H1 (cell line): ENCODE results near the gene ADCY2. TPM values are rescaled to one million over a fixed set of nuclear protein-coding genes. Genes with fewer than 3 reads are reported as not detected.
A peak's percentile ranks its signal among the peaks of the same experiment; 100 is the strongest.

ENCODE experiments used
- CTCF ChIA-PET: fragments of 300-600 bp; sonication (Branson Sonifier 250); formaldehyde crosslinking; loops from one replicate; lab custom pipeline; 2021; ENCODE audit not compliant: partially characterized antibody; lab: Charles Lee
- POLR2A ChIA-PET: fragments of 300-600 bp; sonication (Branson Sonifier 250); formaldehyde crosslinking; loops from one replicate; lab custom pipeline; 2021; ENCODE audit warnings: inconsistent platforms; ENCODE audit not compliant: partially characterized antibody; lab: Charles Lee
- DNase-seq, 2 experiments: peaks; one replicate each; pipeline versions ENCODE4 v3.0.0 to v3.0.0-alpha.2; 2010 to 2022; ENCODE audit warnings: low spot score in 2 of 2, low read depth in 1 of 2, mixed read lengths in 1 of 2
- FAIRE-seq: peaks from 2 replicates; lab custom pipeline; 2011; peaks lifted over from hg19 to GRCh38; lab: Jason Lieb, UNC
- H2AFZ ChIP-seq: 2 replicates; pipeline ENCODE4 v1.8.1; 2012; ENCODE audit warnings: low read length, inconsistent platforms
- H2AK5ac ChIP-seq: 2 replicates; pipeline ENCODE4 v1.6.1; 2013; ENCODE audit warnings: low read depth, low read length
- H2BK120ac ChIP-seq: replicated peaks from 2 replicates; pipeline ENCODE3; 2013; ENCODE audit warnings: low read depth, low read length, inconsistent platforms
- H2BK12ac ChIP-seq: 2 replicates; pipeline ENCODE4 v1.6.1; 2013; ENCODE audit warnings: low read depth, low read length
- H2BK15ac ChIP-seq: 2 replicates; pipeline ENCODE4 v1.6.1; 2013; ENCODE audit warnings: low read length
- H2BK20ac ChIP-seq: 2 replicates; pipeline ENCODE4 v1.6.1; 2013; ENCODE audit warnings: low read length
- H2BK5ac ChIP-seq: 2 replicates; pipeline ENCODE4 v1.6.1; 2013; ENCODE audit warnings: low read depth, low read length
- H3K14ac ChIP-seq: 2 replicates; pipeline ENCODE4 v1.6.1; 2013; ENCODE audit warnings: inconsistent platforms; ENCODE audit not compliant: insufficient read length
- H3K18ac ChIP-seq: 2 replicates; pipeline ENCODE4 v1.6.1; 2013; ENCODE audit warnings: low read length; ENCODE audit errors: extremely low read depth
- H3K23ac ChIP-seq: 2 replicates; pipeline ENCODE4 v1.6.1; 2013; ENCODE audit warnings: inconsistent platforms; ENCODE audit not compliant: insufficient read length
- H3K23me2 ChIP-seq: 2 replicates; pipeline ENCODE4 v1.6.1; 2013; ENCODE audit warnings: low read depth, low read length
- H3K27ac ChIP-seq: 2 replicates; pipeline ENCODE4 v1.6.1; 2011; ENCODE audit warnings: low read depth, low read length, inconsistent platforms
- H3K27me3 ChIP-seq, 4 experiments: replicated peaks in 1 of 4; 1 replicate in 1 of 4; 2 replicates in 3 of 4; pipeline versions ENCODE4 v1.6.1 to v1.8.1; 2011 to 2013; ENCODE audit warnings: low read length in 3 of 4, mild to moderate bottlenecking in 3 of 4, inconsistent platforms in 2 of 4, mixed read lengths in 2 of 4, moderate library complexity in 1 of 4; ENCODE audit not compliant: control insufficient read depth in 3 of 4, insufficient read depth in 3 of 4; ENCODE audit errors: extremely low read depth in 1 of 4
- H3K36me3 ChIP-seq, 4 experiments: 2 replicates each; pipeline versions ENCODE4 v1.6.1 to v1.8.1; 2011 to 2013; ENCODE audit warnings: mild to moderate bottlenecking in 4 of 4, low read length in 3 of 4, moderate library complexity in 2 of 4, control low read depth in 1 of 4, inconsistent platforms in 1 of 4; ENCODE audit not compliant: insufficient read depth in 4 of 4, control insufficient read depth in 2 of 4
- H3K4ac ChIP-seq: replicated peaks from 2 replicates; pipeline ENCODE3; 2013; ENCODE audit warnings: low read length, low read depth, mixed read lengths, inconsistent platforms; ENCODE audit not compliant: insufficient read length
- H3K4me1 ChIP-seq, 4 experiments: replicated peaks in 1 of 4; 1 replicate in 1 of 4; 2 replicates in 3 of 4; pipeline versions ENCODE4 v1.6.1 to v1.8.1; 2011 to 2013; ENCODE audit warnings: low read length in 3 of 4, inconsistent platforms in 2 of 4, mixed read lengths in 1 of 4; ENCODE audit not compliant: insufficient read depth in 4 of 4, control insufficient read depth in 3 of 4
- H3K4me2 ChIP-seq, 2 experiments: 2 replicates each; pipeline versions ENCODE4 v1.6.1 to v1.8.1; 2011 to 2013; ENCODE audit warnings: low read depth in 2 of 2, low read length in 2 of 2, control low read depth in 1 of 2, inconsistent platforms in 1 of 2, mild to moderate bottlenecking in 1 of 2; ENCODE audit not compliant: insufficient read depth in 1 of 2
- H3K4me3 ChIP-seq, 4 experiments: fragments of 200-600, 300-600 bp in 1 of 4; sonication (generic), shearing (Covaris generic), sonication (Bioruptor Twin) in 1 of 4; 2 replicates each; pipeline versions ENCODE4 v1.5.1 to v1.8.1; 2011 to 2016; ENCODE audit warnings: low read length in 4 of 4, low read depth in 3 of 4, control low read depth in 2 of 4, inconsistent platforms in 2 of 4, mild to moderate bottlenecking in 2 of 4, mixed read lengths in 1 of 4, moderate library complexity in 1 of 4; ENCODE audit not compliant: insufficient read depth in 2 of 4; ENCODE audit errors: extremely low read depth in 1 of 4
- H3K56ac ChIP-seq: replicated peaks from 2 replicates; pipeline ENCODE3; 2013; ENCODE audit warnings: low read depth, mild to moderate bottlenecking, mixed read lengths, low read length, inconsistent platforms; ENCODE audit not compliant: insufficient read length
- H3K79me1 ChIP-seq: 2 replicates; pipeline ENCODE4 v1.6.1; 2013; ENCODE audit warnings: low read depth, low read length, control low read depth
- H3K79me2 ChIP-seq, 2 experiments: 2 replicates each; pipeline versions ENCODE4 v1.6.1 to v1.8.1; 2012 to 2013; ENCODE audit warnings: low read length in 2 of 2, mild to moderate bottlenecking in 2 of 2, inconsistent platforms in 1 of 2; ENCODE audit not compliant: insufficient read depth in 2 of 2, control insufficient read depth in 1 of 2
- H3K9ac ChIP-seq, 4 experiments: replicated peaks in 1 of 4; 1 replicate in 1 of 4; 2 replicates in 3 of 4; pipeline versions ENCODE4 v1.6.1 to v1.8.1; 2011 to 2013; ENCODE audit warnings: low read depth in 3 of 4, low read length in 3 of 4, control low read depth in 2 of 4, mild to moderate bottlenecking in 2 of 4, moderate library complexity in 2 of 4, inconsistent platforms in 1 of 4; ENCODE audit errors: extremely low read depth in 1 of 4
- H3K9me3 ChIP-seq, 2 experiments: 2 replicates each; pipeline versions ENCODE4 v1.6.1 to v1.8.1; 2012 to 2013; ENCODE audit warnings: mild to moderate bottlenecking in 2 of 2, moderate library complexity in 2 of 2, control low read depth in 1 of 2, inconsistent platforms in 1 of 2, low read depth in 1 of 2, low read length in 1 of 2, mixed read lengths in 1 of 2; ENCODE audit not compliant: insufficient read depth in 2 of 2
- H4K20me1 ChIP-seq, 2 experiments: replicated peaks in 1 of 2; 2 replicates each; pipeline versions ENCODE3 to v1.8.1; 2011 to 2013; ENCODE audit warnings: inconsistent platforms in 2 of 2, low read length in 2 of 2, mild to moderate bottlenecking in 1 of 2; ENCODE audit not compliant: insufficient read depth in 2 of 2, control insufficient read depth in 1 of 2
- H4K5ac ChIP-seq: 2 replicates; pipeline ENCODE4 v1.6.1; 2013; ENCODE audit warnings: low read length, low read depth, mixed read lengths, inconsistent platforms; ENCODE audit not compliant: insufficient read length
- H4K8ac ChIP-seq: 2 replicates; pipeline ENCODE4 v1.8.0; 2013; ENCODE audit warnings: mild to moderate bottlenecking, moderate library complexity, low read length, inconsistent platforms; ENCODE audit not compliant: insufficient read depth; ENCODE audit errors: extremely low read depth
- H4K91ac ChIP-seq: replicated peaks from 2 replicates; pipeline ENCODE3; 2013; ENCODE audit warnings: low read length, mixed read lengths, inconsistent platforms; ENCODE audit not compliant: insufficient read length
- ATF2 ChIP-seq: IDR thresholded peaks from 2 replicates; pipeline ENCODE4 v1.6.1; 2012; ENCODE audit warnings: low read length, inconsistent platforms
- POLR2AphosphoS5 ChIP-seq: IDR thresholded peaks from 2 replicates; pipeline ENCODE4 v1.6.1; 2011; ENCODE audit warnings: low read depth, low read length
- SAP30 ChIP-seq: fragments of 300-600 bp; sonication (generic); IDR thresholded peaks from 2 replicates; pipeline ENCODE4 v1.7.1; 2012; ENCODE audit warnings: low read length, moderate library complexity, mild to moderate bottlenecking, inconsistent platforms; ENCODE audit not compliant: insufficient read depth, insufficient replicate concordance
- SP4 ChIP-seq: IDR thresholded peaks from 2 replicates; pipeline ENCODE4 v1.6.1; 2012; ENCODE audit warnings: low read length, inconsistent platforms
- WGBS, 2 experiments: shearing (Covaris generic) in 1 of 2; methylation state at CpG; one replicate each; pipeline versions ENCODE4 v1.1.6 to v1.1.7; 2013 to 2015; ENCODE audit warnings: low lambda C conversion rate in 2 of 2, mixed read lengths in 2 of 2, inconsistent platforms in 1 of 2, low coverage in 1 of 2, missing lambda C conversion rate in 1 of 2; ENCODE audit not compliant: insufficient replicate concordance in 2 of 2, insufficient coverage in 1 of 2, insufficient read length in 1 of 2; ENCODE audit errors: extremely low coverage in 1 of 2, missing lambda C conversion rate in 1 of 2; 5-methylcytosine and 5-hydroxymethylcytosine counted together
- polyA plus RNA-seq, 7 experiments: library from polyadenylated mRNA; depleted of rRNA in 3 of 7; stranded (reverse) in 5 of 7; unstranded in 2 of 7; fragments of >200 nt in 5 of 7; fragments of 200-250 nt in 2 of 7; gene quantifications; 1 replicate in 5 of 7; 2 replicates in 1 of 7; 4 replicates in 1 of 7; pipeline versions ENCODE4 v1.2.1 to v1.2.3, GENCODE V29; 2011 to 2013; ENCODE audit warnings: missing spikeins in 2 of 7, mixed read lengths in 2 of 7
- total RNA-seq: library from RNA; stranded (reverse); fragmentation: NEBNext Ultra II Directional; extraction: Animal tissue kit (Norgen Biotek cat#: 25700); gene quantifications from 2 replicates; pipeline ENCODE4 v1.2.1, GENCODE V29; 2021
- TF ChIP-seq, protein P1 (sequence below): IDR thresholded peaks from 2 replicates; pipeline ENCODE4 v1.6.1; 2011; ENCODE audit warnings: low read length, improper control_type of control experiment

Gene ADCY2
- total and polyA plus RNA-seq, 2 of the 8 experiments (the other 6 are each of a cell fraction or from before 2014, with no cell fraction given), result 35.8 to 122 TPM

DNA sequence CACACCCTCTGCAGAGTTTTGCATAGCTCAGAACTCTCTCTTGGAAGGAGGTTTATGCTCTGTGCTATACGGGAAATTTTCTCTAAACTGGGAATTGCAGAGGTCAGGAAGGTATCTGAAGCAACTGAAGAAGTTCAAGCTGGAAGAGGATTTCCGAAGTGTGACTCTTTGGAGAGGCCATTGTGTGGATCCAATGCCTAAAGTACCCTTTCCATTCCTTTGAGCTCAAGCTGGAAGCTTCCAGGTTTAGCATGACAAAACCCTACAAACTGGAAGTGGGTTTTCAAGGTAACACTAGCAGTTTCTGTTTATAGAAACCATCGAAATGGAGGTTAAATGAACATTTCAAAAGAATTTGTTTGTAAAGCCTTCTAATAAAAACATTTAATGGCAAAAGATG, 267.9 kb downstream of the ADCY2 start:
- Histone ChIP-seq H3K36me3 (no peaks in the 10 kb centered on the region; a peak in 1 of 8 replicates), H3K27me3 (no peaks in the 10 kb centered on the region), H4K8ac (no peak overlapping the region), H3K4ac (no peak overlapping the region), H2BK120ac (no peak overlapping the region), H2BK15ac (no peak overlapping the region), H3K23me2 (no peaks in the 10 kb centered on the region), H4K91ac (no peak overlapping the region)
- CTCF ChIA-PET, result interaction anchor here (1.6 to 12.2 kb wide), 2 partner anchors 15 to 22 kb away, joined by 5 to 84 read pairs; no protein-coding TSS in a partner anchor
- 84% methylated on average over 3 of the region's 3 CpGs; no CpG with 5 or more reads in 1 of the 2 experiments for WGBS, 2 experiments
- TF ChIP-seq SP4, result no peak
- TF ChIP-seq, protein P1, sequence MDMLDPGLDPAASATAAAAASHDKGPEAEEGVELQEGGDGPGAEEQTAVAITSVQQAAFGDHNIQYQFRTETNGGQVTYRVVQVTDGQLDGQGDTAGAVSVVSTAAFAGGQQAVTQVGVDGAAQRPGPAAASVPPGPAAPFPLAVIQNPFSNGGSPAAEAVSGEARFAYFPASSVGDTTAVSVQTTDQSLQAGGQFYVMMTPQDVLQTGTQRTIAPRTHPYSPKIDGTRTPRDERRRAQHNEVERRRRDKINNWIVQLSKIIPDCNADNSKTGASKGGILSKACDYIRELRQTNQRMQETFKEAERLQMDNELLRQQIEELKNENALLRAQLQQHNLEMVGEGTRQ, result no peak
- no peak for TF ChIP-seq POLR2AphosphoS5
- no peak for TF ChIP-seq SAP30
- TF ChIP-seq ATF2, result no peak
- TF ChIP-seq, all 59 proteins: peak for 0
- H3K23ac ChIP-seq, result no peak overlapping the region
- H3K56ac ChIP-seq, result no peak overlapping the region
- no peak overlapping the region for H3K9ac ChIP-seq
- H2BK20ac ChIP-seq, result no peak overlapping the region
- peak in 1 of 2 experiments; percentile 5 for DNase-seq
- no peaks in the 10 kb centered on the region for H3K79me1 ChIP-seq
- no peak overlapping the region for H2AFZ ChIP-seq
- H4K5ac ChIP-seq, result no peak overlapping the region
- POLR2A ChIA-PET, result no interaction called here
- H4K20me1 ChIP-seq, result no peaks in the 10 kb centered on the region
- no peak overlapping the region for H3K18ac ChIP-seq
- peak overlapping the region in 1 of 2 experiments; percentile 49; a peak in 2 of 4 replicates for H3K4me2 ChIP-seq
- H2BK12ac ChIP-seq, result no peak overlapping the region
- H3K4me1 ChIP-seq, result peaks cover 0 to 12% (median 6%) of the 10 kb centered on the region in 4 experiments; a peak in 5 of 7 replicates
- no peak overlapping the region for H3K14ac ChIP-seq
- no peak overlapping the region for H3K27ac ChIP-seq
- H3K4me3 ChIP-seq, result no peak overlapping the region
- H2BK5ac ChIP-seq, result no peak overlapping the region
- FAIRE-seq, result peak; percentile 60
- no peak overlapping the region; the same call in 1 of the 2 replicates for H2AK5ac ChIP-seq
- H3K9me3 ChIP-seq, result no peaks in the 10 kb centered on the region
- H3K79me2 ChIP-seq, result no peaks in the 10 kb centered on the region
